Neural cell (in vitro differentiated cells): Measurements from ENCODE around the gene TMCC1. TPM values are rescaled to one million over a fixed set of nuclear protein-coding genes. Genes with fewer than 3 reads are reported as not detected.

ENCODE experiments used
- H2AFZ ChIP-seq: fragments of 200-600, 300-800 bp; sonication (generic), shearing (Covaris generic); 2 replicates; pipeline ENCODE4 v1.6.0; 2014; ENCODE audit warnings: low read depth, mild to moderate bottlenecking, antibody characterized with exemption, low read length, moderate library complexity
- H3F3A ChIP-seq: fragments of 200-600 bp; shearing (Covaris generic); 2 replicates; pipeline ENCODE4 v1.6.1; 2016; ENCODE audit warnings: mild to moderate bottlenecking, moderate library complexity, mixed read lengths, antibody characterized with exemption, low read length; ENCODE audit not compliant: insufficient read depth, poor library complexity, severe bottlenecking
- H3K27ac ChIP-seq: fragments of 200-600, 300-800 bp; sonication (generic), shearing (Covaris generic); 2 replicates; pipeline ENCODE4 v1.5.1; 2014; ENCODE audit warnings: mild to moderate bottlenecking, low read length, moderate library complexity
- H3K27me3 ChIP-seq: fragments of 300-800, 200-600 bp; sonication (generic), shearing (Covaris generic); 2 replicates; pipeline ENCODE4 v1.6.0; 2014; ENCODE audit warnings: mild to moderate bottlenecking, low read depth, low read length, moderate library complexity; ENCODE audit not compliant: insufficient read depth
- H3K36me3 ChIP-seq: fragments of 300-800, 200-600 bp; sonication (generic), shearing (Covaris generic); 2 replicates; pipeline ENCODE4 v1.5.1; 2014; ENCODE audit warnings: mild to moderate bottlenecking, antibody characterized with exemption, low read length, moderate library complexity; ENCODE audit not compliant: insufficient read depth
- H3K4me2 ChIP-seq: fragments of 300-800, 200-600 bp; sonication (generic), shearing (Covaris generic); 2 replicates; pipeline ENCODE4 v1.6.0; 2014; ENCODE audit warnings: mild to moderate bottlenecking, low read length
- H3K4me3 ChIP-seq: fragments of 300-800, 200-600 bp; sonication (generic), shearing (Covaris generic); 2 replicates; pipeline ENCODE4 v1.5.1; 2014; ENCODE audit warnings: mild to moderate bottlenecking, low read length, moderate library complexity
- H3K79me2 ChIP-seq: fragments of 200-600 bp; shearing (Covaris generic); replicated peaks from 2 replicates; pipeline ENCODE4 v1.6.0; 2014; ENCODE audit warnings: mild to moderate bottlenecking, low read length, moderate library complexity; ENCODE audit not compliant: insufficient read depth
- H3K9ac ChIP-seq: fragments of 300-800, 200-600 bp; sonication (generic), shearing (Covaris generic); 2 replicates; pipeline ENCODE4 v1.6.1; 2016; ENCODE audit warnings: mild to moderate bottlenecking, low read length, mixed read lengths
- H3K9me2 ChIP-seq: fragments of 200-600 bp; shearing (Covaris generic); 2 replicates; pipeline ENCODE4 v1.6.1; 2016; ENCODE audit warnings: mild to moderate bottlenecking, low read length, mixed read lengths; ENCODE audit not compliant: insufficient read depth
- H3K9me3 ChIP-seq: fragments of 200-600, 300-800 bp; sonication (generic), shearing (Covaris generic); 2 replicates; pipeline ENCODE4 v1.6.1; 2016; ENCODE audit warnings: mild to moderate bottlenecking, mixed run types, low read length, moderate library complexity, mixed read lengths
- H4K20me1 ChIP-seq: fragments of 200-600 bp; shearing (Covaris generic); 2 replicates; pipeline ENCODE4 v1.6.1; 2016; ENCODE audit warnings: mild to moderate bottlenecking, mixed run types; ENCODE audit not compliant: insufficient read depth
- EP300 ChIP-seq: fragments of 450-650 bp; conservative IDR thresholded peaks from 2 replicates; pipeline ENCODE4 v1.6.1; 2014; ENCODE audit warnings: antibody characterized with exemption, mild to moderate bottlenecking, moderate library complexity; ENCODE audit not compliant: poor library complexity, severe bottlenecking
- EZH2 ChIP-seq: fragments of 200-600, 300-800 bp; shearing (Covaris generic), sonication (generic); IDR thresholded peaks from 2 replicates; pipeline ENCODE4 v1.6.1; 2014; ENCODE audit warnings: antibody characterized with exemption, low read length, borderline replicate concordance, mild to moderate bottlenecking; ENCODE audit not compliant: insufficient read depth, poor library complexity, severe bottlenecking
- MXI1 ChIP-seq: fragments of 450-650 bp; conservative IDR thresholded peaks from 2 replicates; pipeline ENCODE4 v1.6.1; 2014; ENCODE audit warnings: antibody characterized with exemption, mild to moderate bottlenecking; ENCODE audit not compliant: poor library complexity, severe bottlenecking
- POLR2AphosphoS5 ChIP-seq: IDR thresholded peaks from 2 replicates; pipeline ENCODE4 v1.6.1; 2012
- RAD21 ChIP-seq: fragments of 450-650 bp; conservative IDR thresholded peaks from 2 replicates; pipeline ENCODE4 v1.6.1; 2014; ENCODE audit warnings: antibody characterized with exemption, mild to moderate bottlenecking, moderate library complexity
- SMC3 ChIP-seq: fragments of 450-650 bp; conservative IDR thresholded peaks from 2 replicates; pipeline ENCODE4 v1.6.1; 2014; ENCODE audit warnings: antibody characterized with exemption, mild to moderate bottlenecking, moderate library complexity; ENCODE audit not compliant: poor library complexity
- TAF1 ChIP-seq: IDR thresholded peaks from 2 replicates; pipeline ENCODE4 v1.6.1; 2012; ENCODE audit warnings: low read depth
- polyA plus RNA-seq: library from polyadenylated mRNA; depleted of rRNA; stranded (reverse); fragments of >200 nt; gene quantifications from 2 replicates; pipeline ENCODE4 v1.2.3, GENCODE V29; 2014
- TF ChIP-seq, protein P1 (sequence below): IDR thresholded peaks from 2 replicates; pipeline ENCODE4 v1.6.1; 2012; ENCODE audit warnings: borderline replicate concordance
- TF ChIP-seq, protein P2 (sequence below): fragments of 450-650 bp; IDR thresholded peaks from 2 replicates; pipeline ENCODE4 v1.5.1; 2014; ENCODE audit warnings: antibody characterized with exemption, mild to moderate bottlenecking, moderate library complexity; ENCODE audit not compliant: poor library complexity, severe bottlenecking

The TMCC1 gene
- polyA plus RNA-seq, 1 donor from 2014 or later: 25.0 TPM

DNA sequence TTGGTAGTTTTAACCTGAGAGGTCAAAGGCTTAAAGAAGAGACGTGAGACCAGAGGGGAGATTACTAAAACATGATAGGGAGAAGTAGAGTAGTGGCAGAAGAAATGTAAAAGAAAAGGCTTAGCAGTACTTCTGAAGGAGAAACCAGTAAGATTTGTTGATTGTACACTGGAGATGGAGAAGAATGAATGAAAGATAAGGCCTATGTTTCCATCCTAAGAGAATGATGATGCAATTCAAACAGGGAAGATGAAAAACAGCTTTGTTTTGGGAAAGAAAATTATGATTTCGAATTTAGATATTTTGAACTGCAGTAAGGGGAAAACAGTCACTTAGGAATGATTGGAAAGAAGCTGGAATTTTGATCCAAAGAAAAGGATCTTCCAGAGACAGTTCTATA is 189.6 kb downstream of the TMCC1 start:
- H3K9me2 ChIP-seq: no peaks in the 10 kb centered on the region
- H3K9me3 ChIP-seq: no peaks in the 10 kb centered on the region
- no peak overlapping the region for H3K4me3 ChIP-seq
- no peak overlapping the region for H2AFZ ChIP-seq
- H3K4me2 ChIP-seq: no peak overlapping the region
- TF ChIP-seq EZH2: no peak
- TF ChIP-seq, protein P1, sequence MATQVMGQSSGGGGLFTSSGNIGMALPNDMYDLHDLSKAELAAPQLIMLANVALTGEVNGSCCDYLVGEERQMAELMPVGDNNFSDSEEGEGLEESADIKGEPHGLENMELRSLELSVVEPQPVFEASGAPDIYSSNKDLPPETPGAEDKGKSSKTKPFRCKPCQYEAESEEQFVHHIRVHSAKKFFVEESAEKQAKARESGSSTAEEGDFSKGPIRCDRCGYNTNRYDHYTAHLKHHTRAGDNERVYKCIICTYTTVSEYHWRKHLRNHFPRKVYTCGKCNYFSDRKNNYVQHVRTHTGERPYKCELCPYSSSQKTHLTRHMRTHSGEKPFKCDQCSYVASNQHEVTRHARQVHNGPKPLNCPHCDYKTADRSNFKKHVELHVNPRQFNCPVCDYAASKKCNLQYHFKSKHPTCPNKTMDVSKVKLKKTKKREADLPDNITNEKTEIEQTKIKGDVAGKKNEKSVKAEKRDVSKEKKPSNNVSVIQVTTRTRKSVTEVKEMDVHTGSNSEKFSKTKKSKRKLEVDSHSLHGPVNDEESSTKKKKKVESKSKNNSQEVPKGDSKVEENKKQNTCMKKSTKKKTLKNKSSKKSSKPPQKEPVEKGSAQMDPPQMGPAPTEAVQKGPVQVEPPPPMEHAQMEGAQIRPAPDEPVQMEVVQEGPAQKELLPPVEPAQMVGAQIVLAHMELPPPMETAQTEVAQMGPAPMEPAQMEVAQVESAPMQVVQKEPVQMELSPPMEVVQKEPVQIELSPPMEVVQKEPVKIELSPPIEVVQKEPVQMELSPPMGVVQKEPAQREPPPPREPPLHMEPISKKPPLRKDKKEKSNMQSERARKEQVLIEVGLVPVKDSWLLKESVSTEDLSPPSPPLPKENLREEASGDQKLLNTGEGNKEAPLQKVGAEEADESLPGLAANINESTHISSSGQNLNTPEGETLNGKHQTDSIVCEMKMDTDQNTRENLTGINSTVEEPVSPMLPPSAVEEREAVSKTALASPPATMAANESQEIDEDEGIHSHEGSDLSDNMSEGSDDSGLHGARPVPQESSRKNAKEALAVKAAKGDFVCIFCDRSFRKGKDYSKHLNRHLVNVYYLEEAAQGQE: no peak
- TF ChIP-seq, protein P2, sequence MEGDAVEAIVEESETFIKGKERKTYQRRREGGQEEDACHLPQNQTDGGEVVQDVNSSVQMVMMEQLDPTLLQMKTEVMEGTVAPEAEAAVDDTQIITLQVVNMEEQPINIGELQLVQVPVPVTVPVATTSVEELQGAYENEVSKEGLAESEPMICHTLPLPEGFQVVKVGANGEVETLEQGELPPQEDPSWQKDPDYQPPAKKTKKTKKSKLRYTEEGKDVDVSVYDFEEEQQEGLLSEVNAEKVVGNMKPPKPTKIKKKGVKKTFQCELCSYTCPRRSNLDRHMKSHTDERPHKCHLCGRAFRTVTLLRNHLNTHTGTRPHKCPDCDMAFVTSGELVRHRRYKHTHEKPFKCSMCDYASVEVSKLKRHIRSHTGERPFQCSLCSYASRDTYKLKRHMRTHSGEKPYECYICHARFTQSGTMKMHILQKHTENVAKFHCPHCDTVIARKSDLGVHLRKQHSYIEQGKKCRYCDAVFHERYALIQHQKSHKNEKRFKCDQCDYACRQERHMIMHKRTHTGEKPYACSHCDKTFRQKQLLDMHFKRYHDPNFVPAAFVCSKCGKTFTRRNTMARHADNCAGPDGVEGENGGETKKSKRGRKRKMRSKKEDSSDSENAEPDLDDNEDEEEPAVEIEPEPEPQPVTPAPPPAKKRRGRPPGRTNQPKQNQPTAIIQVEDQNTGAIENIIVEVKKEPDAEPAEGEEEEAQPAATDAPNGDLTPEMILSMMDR: no peak
- TF ChIP-seq SMC3: no peak
- TF ChIP-seq RAD21: no peak
- no peak for TF ChIP-seq MXI1
- TF ChIP-seq POLR2AphosphoS5: no peak
- TF ChIP-seq EP300: no peak
- no peak for TF ChIP-seq TAF1
- no peaks in the 10 kb centered on the region for H3F3A ChIP-seq
- H3K36me3 ChIP-seq: no peaks in the 10 kb centered on the region
- H3K79me2 ChIP-seq: no peaks in the 10 kb centered on the region
- H3K27me3 ChIP-seq: no peaks in the 10 kb centered on the region
- no peaks in the 10 kb centered on the region for H4K20me1 ChIP-seq
- no peak overlapping the region for H3K9ac ChIP-seq
- no peak overlapping the region for H3K27ac ChIP-seq

DNA sequence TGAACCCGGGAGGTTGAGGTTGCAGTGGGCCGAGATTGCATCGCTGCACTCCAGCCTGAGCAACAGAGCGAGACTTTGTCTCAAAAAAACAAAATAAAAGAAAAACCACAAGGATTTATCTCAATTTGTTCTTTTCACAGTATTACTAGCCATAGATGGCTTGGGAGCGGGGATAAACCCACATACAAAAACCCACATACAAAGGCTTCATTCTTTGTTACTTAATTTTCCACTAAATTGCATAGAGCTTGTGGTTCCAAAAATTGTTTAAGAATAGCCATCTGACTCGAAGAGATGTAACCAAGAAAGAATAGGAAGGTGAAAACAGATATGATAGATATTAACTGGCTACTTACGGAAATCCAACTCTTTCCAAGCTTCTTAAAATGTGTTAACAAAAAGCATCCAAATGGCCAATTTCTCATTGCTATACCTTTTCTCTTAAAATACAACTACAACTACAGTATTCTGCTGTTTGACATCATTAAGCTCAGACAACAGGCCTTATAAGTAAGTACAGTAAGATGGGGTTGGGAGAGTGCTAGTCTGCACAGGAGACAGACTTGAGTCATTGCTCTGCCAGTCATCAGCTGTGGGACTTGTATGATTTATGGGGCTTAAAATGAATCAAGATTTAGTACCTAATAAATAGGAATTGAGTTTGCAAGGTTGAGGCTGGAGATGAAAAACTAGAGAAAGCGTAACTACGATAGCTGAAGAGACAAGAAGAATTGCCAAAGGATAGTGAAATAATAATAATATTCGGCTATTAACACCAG is 190.4 kb downstream of the TMCC1 start:
- Histone ChIP-seq H3K27me3 (no peaks in the 10 kb centered on the region), H3K9me3 (no peaks in the 10 kb centered on the region), H2AFZ (no peak overlapping the region), H3K36me3 (no peaks in the 10 kb centered on the region), H3K27ac (no peak overlapping the region), H3K9me2 (no peaks in the 10 kb centered on the region), H3K4me2 (no peak overlapping the region), H3K9ac (no peak overlapping the region), H3K4me3 (no peak overlapping the region), H3F3A (no peaks in the 10 kb centered on the region), H3K79me2 (no peaks in the 10 kb centered on the region), H4K20me1 (no peaks in the 10 kb centered on the region)
- TF ChIP-seq, protein P1: no peak
- TF ChIP-seq POLR2AphosphoS5 (no peak), MXI1 (no peak), RAD21 (no peak), TAF1 (no peak), EZH2 (no peak), SMC3 (no peak), EP300 (no peak)
- TF ChIP-seq, protein P2: no peak
